Medulla oblongata (tissue), 1 donor: ENCODE data around the gene PYDC1.
"Not testable (repeated sequence)": the region's sequence is repeated elsewhere in the genome, so short reads cannot be mapped to it uniquely, and the experiment has no call there.

Source experiments
- DNase-seq: peaks from one replicate; pipeline ENCODE4 v3.0.0-alpha.2; 2015; ENCODE audit errors: extremely low spot score

PYDC1 gene

GRCh38 chr16:31216422-31217135 lies at the start of gene PYDC1:
Gene PYDC1, minus strand, starts transcription at chr16:31217135. Its CDS starts 107 bp downstream, at chr16:31217028.
- DNase-seq: no peak

- no peak for DNase-seq
These were observed 48.7 kb upstream of the PYDC1 start for GRCh38 chr16:31265329-31266245.

GRCh38 chr16:31262084-31262483 lies 45.1 kb upstream of the PYDC1 start:
- no peak for DNase-seq

- no peak for DNase-seq
These were observed 43.4 kb upstream of the PYDC1 start for GRCh38 chr16:31260136-31260931.

- no peak for DNase-seq
These were observed 41.4 kb upstream of the PYDC1 start for GRCh38 chr16:31258366-31258765.

- DNase-seq: no peak
These were observed 39.5 kb upstream of the PYDC1 start for GRCh38 chr16:31256466-31256865.

- peak; percentile 51 for DNase-seq
These were observed 36.7 kb upstream of the PYDC1 start for GRCh38 chr16:31253642-31254045.

GRCh38 chr16:31251435-31251834 lies 34.5 kb upstream of the PYDC1 start:
- no peak for DNase-seq

- no peak for DNase-seq
These were observed 33.9 kb upstream of the PYDC1 start for GRCh38 chr16:31250782-31251384.

- no peak for DNase-seq
These were observed 31.4 kb upstream of the PYDC1 start for GRCh38 chr16:31248344-31248743.

GRCh38 chr16:31246296-31246695 lies 29.4 kb upstream of the PYDC1 start:
- no peak for DNase-seq

- DNase-seq: not testable (repeated sequence)
These were observed 28.7 kb upstream of the PYDC1 start for GRCh38 chr16:31245598-31245997.

GRCh38 chr16:31243734-31244670 lies 27.1 kb upstream of the PYDC1 start:
- DNase-seq: peak; percentile 75

GRCh38 chr16:31242206-31242605 lies 25.3 kb upstream of the PYDC1 start:
- peak; percentile 13 for DNase-seq

GRCh38 chr16:31238041-31238440 lies 21.1 kb upstream of the PYDC1 start:
- no peak for DNase-seq

GRCh38 chr16:31229501-31229900 lies 12.6 kb upstream of the PYDC1 start:
- DNase-seq: no peak

- DNase-seq: no peak
These were observed 11.3 kb upstream of the PYDC1 start for GRCh38 chr16:31228206-31228605.

GRCh38 chr16:31225193-31225592 lies 8.3 kb upstream of the PYDC1 start:
- DNase-seq: no peak

GRCh38 chr16:31224092-31224955 lies 7.4 kb upstream of the PYDC1 start:
- DNase-seq: no peak

- DNase-seq: no peak
These were observed 6.1 kb upstream of the PYDC1 start for GRCh38 chr16:31223044-31223443.
